ENCODE data around the gene ALCAM. TPM values are rescaled to one million over a fixed set of nuclear protein-coding genes. Genes with fewer than 3 reads are reported as not detected.

Gene ALCAM
- total RNA-seq, 4 donors from 2014 or later: 9.4 to 25.9 (median 16.6) TPM

- no peaks in the 10 kb centered on the region for H3K36me3 ChIP-seq
- no peak overlapping the region for H3K27ac ChIP-seq
- no peaks in the 10 kb centered on the region for H3K4me1 ChIP-seq
- H3K27me3 ChIP-seq: peaks cover 32% of the 10 kb centered on the region
- H3K9me3 ChIP-seq: no peaks in the 10 kb centered on the region
- DNase-seq: no peak
- intact Hi-C loops (cut with DNase I; ENCODE audit: low total_unique reads): no loop called here
- H3K4me3 ChIP-seq: no peak overlapping the region
- TF ChIP-seq POLR2A (IDR thresholded peaks at IDR 0.05) (no peak), POLR2AphosphoS5 (IDR thresholded peaks at IDR 0.05) (no peak), EP300 (IDR thresholded peaks at IDR 0.05; ENCODE audit: low read depth) (no peak), CTCF (IDR thresholded peaks at IDR 0.05) (no peak)
- in situ Hi-C loops (cut with MboI; ENCODE audit: low pct_ligation_motif_present in 1 of 4, low pct_unique_long_range_greater_than_20kb in 1 of 4, low sequenced_read_pairs in 3 of 4): loop anchor here in 1 of 4 donors (25.0 kb wide), 1 partner anchor 741 kb away; no protein-coding TSS in a partner anchor
- WGBS, 2 donors (ENCODE audit: low coverage in 1 of 2): 88 to 90% methylated on average over 3 to 4 of the region's 4 CpGs
These were observed 13.7 kb upstream of the ALCAM start for GRCh38 chr3:105352976-105353375.

- no peak for TF ChIP-seq EP300 (IDR thresholded peaks at IDR 0.05; ENCODE audit: low read depth)
- no peak for TF ChIP-seq POLR2A (IDR thresholded peaks at IDR 0.05)
- TF ChIP-seq POLR2AphosphoS5 (IDR thresholded peaks at IDR 0.05): no peak
- no peak for TF ChIP-seq CTCF (IDR thresholded peaks at IDR 0.05)
- no peak overlapping the region for H3K27ac ChIP-seq
- in situ Hi-C loops (cut with MboI; ENCODE audit: low pct_ligation_motif_present in 1 of 4, low pct_unique_long_range_greater_than_20kb in 1 of 4, low sequenced_read_pairs in 3 of 4): loop anchor here in 1 of 4 donors (25.0 kb wide), 1 partner anchor 741 kb away; no protein-coding TSS in a partner anchor
These were observed 13.1 kb upstream of the ALCAM start for GRCh38 chr3:105353485-105354161.

GRCh38 chr3:105354429-105354828 lies 12.3 kb upstream of the ALCAM start:
- Histone ChIP-seq H3K4me1 (no peaks in the 10 kb centered on the region), H3K27ac (no peak overlapping the region), H3K9me3 (no peaks in the 10 kb centered on the region), H3K27me3 (peaks cover 32% of the 10 kb centered on the region), H3K4me3 (no peak overlapping the region), H3K36me3 (no peaks in the 10 kb centered on the region)
- in situ Hi-C loops (cut with MboI; ENCODE audit: low pct_ligation_motif_present in 1 of 4, low pct_unique_long_range_greater_than_20kb in 1 of 4, low sequenced_read_pairs in 3 of 4) (loop anchor here in 1 of 4 donors (25.0 kb wide), 1 partner anchor 742 kb away; no protein-coding TSS in a partner anchor), intact Hi-C loops (cut with DNase I; ENCODE audit: low total_unique reads) (no loop called here)
- TF ChIP-seq POLR2A (IDR thresholded peaks at IDR 0.05): no peak
- TF ChIP-seq POLR2AphosphoS5 (IDR thresholded peaks at IDR 0.05): no peak
- TF ChIP-seq CTCF (IDR thresholded peaks at IDR 0.05): no peak
- TF ChIP-seq EP300 (IDR thresholded peaks at IDR 0.05; ENCODE audit: low read depth): no peak
- 82 to 92% methylated on average over 2 to 3 of the region's 3 CpGs for WGBS, 2 donors (ENCODE audit: low coverage in 1 of 2)
- DNase-seq: no peak

More at GRCh38 chr3:105353485-105354161, 13.1 kb upstream of the ALCAM start:
- 33 to 59% methylated on average over 1 to 37 of the region's 37 CpGs for WGBS, 2 donors (ENCODE audit: low coverage in 1 of 2)
- intact Hi-C loops (cut with DNase I; ENCODE audit: low total_unique reads): no loop called here
- DNase-seq: no peak
- Histone ChIP-seq H3K4me1 (no peaks in the 10 kb centered on the region), H3K9me3 (no peaks in the 10 kb centered on the region), H3K36me3 (no peaks in the 10 kb centered on the region), H3K27me3 (peaks cover 32% of the 10 kb centered on the region), H3K4me3 (peak overlapping the region in 3 of 4 donors; percentile 5 to 34 (median 8))

- intact Hi-C loops (cut with DNase I; ENCODE audit: low total_unique reads) (no loop called here), in situ Hi-C loops (cut with MboI; ENCODE audit: low pct_ligation_motif_present in 1 of 4, low pct_unique_long_range_greater_than_20kb in 1 of 4, low sequenced_read_pairs in 3 of 4) (loop anchor here in 1 of 4 donors (25.0 kb wide), 1 partner anchor 743 kb away; no protein-coding TSS in a partner anchor)
- 73 to 77% methylated on average over 2 of the region's 2 CpGs for WGBS, 2 donors (ENCODE audit: low coverage in 1 of 2)
- no peak overlapping the region for H3K27ac ChIP-seq
- no peaks in the 10 kb centered on the region for H3K36me3 ChIP-seq
- H3K27me3 ChIP-seq: peaks cover 32% of the 10 kb centered on the region
- no peak for DNase-seq
- no peak for TF ChIP-seq POLR2A (IDR thresholded peaks at IDR 0.05)
- no peak for TF ChIP-seq POLR2AphosphoS5 (IDR thresholded peaks at IDR 0.05)
- no peak for TF ChIP-seq CTCF (IDR thresholded peaks at IDR 0.05)
- TF ChIP-seq EP300 (IDR thresholded peaks at IDR 0.05; ENCODE audit: low read depth): no peak
- no peaks in the 10 kb centered on the region for H3K4me1 ChIP-seq
- H3K4me3 ChIP-seq: no peak overlapping the region
- H3K9me3 ChIP-seq: no peaks in the 10 kb centered on the region
These were observed 11.2 kb upstream of the ALCAM start for GRCh38 chr3:105355408-105356061.

All from transverse colon (tissue), 4 donors.